CD4-positive, alpha-beta T cell treated with Interleukin-4 for 1 hour (primary cell): ENCODE results near the gene HBS1L.

Source experiments
- DNase-seq, 2 donors: peaks; one replicate each; pipeline ENCODE4 v3.0.0-alpha.2; 2020 to 2022

The HBS1L gene

DNA sequence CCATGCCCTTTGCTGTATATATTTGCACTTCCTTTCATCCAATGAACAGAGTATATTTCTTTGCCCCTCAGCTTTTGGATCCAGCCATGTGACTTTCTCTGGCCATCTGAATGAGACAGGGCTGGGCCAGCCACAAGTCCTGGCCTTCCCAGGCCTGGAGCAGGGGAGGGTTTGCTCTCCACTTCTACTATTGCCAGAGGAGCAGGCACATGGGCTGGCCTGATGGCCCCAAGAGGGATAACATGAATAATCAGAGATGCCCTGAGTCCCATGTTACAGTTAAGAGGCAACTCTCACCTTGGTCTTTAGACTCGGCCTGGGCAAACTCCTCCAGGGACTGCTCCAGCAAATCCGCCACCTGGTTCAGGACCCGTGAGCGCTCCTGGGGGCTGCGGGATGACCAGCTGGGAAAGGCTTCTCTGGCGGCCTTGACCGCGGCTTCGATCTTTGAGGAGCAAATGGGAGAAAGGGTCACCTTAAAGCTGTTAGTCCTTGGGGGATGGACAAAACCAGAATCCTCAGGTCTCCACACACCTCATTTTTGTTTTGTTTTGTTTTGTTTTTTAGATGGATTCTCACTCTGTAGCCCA, 111.0 kb downstream of the HBS1L start:
- no peak for DNase-seq

DNA sequence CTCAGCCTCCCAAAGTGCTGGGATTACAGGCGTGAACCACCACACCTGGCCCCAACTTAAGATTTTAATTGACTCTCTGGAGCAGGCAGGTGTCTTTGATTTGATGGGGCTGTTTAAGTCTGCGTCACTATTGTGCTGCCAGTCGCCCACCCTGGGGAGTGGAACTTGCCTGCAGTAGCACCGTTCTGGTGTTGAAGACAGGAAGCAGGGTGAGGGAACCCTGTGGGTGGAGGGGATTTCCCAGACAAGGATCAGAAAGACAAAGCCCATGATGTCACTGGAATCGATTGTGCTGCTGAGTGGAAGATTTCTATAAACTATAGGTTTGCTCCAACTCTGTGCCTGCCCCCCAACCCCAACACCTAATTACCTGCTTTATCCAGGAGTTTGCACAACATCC, 115.7 kb downstream of the HBS1L start:
- DNase-seq = peak; percentile 16 to 51

DNA sequence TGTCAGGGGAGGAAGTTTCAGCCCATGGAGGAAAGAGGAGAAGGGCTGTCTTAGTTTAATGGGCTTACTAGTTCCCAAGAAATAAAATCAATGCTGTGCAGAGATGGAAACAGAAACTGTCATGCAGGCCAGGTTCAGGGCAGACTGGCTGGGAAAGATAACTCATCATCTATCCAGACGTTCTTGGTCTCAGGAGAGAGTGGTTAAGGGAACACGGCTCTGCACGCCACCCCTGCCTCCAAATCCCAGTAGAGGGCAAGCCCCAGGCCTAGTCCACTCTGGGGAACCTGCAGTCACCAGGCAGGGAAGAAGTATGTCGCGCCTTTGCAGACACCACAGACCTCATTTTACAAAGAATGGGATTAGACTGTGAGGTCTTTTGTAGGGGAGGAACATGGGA, 117.2 kb downstream of the HBS1L start:
- DNase-seq = no peak

GRCh38 chr6:134936931-134937330, 117.7 kb downstream of the HBS1L start:
- no peak for DNase-seq

DNA sequence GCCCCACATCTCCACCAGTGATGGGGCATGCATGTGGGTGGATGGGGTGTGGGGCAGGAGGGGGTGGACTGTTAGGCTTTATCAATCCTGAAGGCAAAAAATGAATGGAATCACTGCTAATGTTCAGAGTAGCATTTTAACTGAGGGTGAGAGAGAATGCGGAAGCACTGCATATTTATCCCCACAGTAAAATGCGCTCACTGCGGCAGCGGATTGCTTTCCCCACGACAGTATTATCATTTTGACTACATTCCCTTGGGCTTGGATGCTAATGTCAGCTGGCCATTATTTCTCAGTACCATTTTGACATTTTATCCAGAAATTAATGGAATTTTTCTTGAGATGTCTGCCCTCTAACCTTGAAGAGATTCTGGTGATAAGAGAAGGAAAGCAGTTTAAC, 118.1 kb downstream of the HBS1L start:
- no peak for DNase-seq

DNA sequence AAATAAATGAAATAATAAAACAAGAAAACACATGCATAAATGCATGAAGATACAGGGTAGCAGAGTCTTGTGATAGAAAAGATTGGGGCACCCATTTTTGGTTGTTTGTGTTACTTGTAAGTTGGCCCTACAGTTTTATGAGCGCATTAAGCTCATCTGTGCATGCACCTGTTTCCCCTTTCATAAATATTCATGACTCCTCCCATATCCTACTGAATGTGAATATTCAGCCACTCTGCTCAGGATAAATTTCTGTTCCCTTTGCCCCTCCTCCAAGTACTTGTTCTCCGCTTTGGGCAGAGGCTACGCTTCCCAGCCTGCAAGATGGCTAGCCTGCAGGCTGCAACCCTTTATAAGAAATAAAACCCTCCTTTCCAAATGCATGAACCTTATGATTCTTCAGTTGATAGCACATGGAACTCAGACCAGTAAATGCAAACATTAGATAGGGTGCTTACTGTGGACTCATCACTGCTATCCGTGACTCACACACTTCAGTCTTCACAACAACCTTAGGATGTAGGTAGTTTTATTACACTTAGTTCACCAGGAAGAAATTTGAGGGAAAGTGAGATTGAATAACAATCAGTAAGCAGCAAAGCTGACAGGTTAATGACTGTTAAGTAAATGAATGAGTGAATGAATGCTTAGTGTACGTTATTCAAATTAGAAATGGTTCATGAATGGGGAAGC, 119.7 kb downstream of the HBS1L start:
- DNase-seq = no peak

- DNase-seq = no peak
Measured at GRCh38 chr6:134932535-134933470, 121.8 kb downstream of the HBS1L start.

GRCh38 chr6:134932098-134932497, 122.5 kb downstream of the HBS1L start:
- DNase-seq = no peak

- DNase-seq = no peak
Measured at GRCh38 chr6:134930463-134930862, 124.2 kb downstream of the HBS1L start.

- no peak for DNase-seq
Measured at GRCh38 chr6:134928151-134928900, 126.3 kb downstream of the HBS1L start.

DNA sequence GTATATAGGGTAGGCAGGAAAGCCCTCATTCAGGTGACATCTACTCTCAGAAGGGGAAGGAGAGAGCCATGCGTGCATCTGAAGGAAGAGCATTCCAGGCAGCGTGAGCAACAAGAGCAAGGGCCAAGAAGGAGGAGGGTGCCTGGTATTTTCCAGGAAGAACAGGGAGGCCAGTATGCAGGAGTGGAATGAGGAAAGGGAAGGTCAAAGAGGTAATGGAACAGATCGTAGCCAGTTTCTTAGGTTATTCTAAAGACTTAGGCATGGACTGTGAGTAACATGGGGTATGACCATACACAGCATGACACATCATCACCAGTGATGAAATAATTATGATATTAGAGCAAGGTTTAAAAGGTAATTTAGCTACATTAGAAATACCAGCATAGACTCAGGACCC, 128.8 kb downstream of the HBS1L start:
- DNase-seq = no peak

GRCh38 chr6:134921721-134922261, 132.8 kb downstream of the HBS1L start:
- DNase-seq = no peak

- DNase-seq = no peak
Measured at GRCh38 chr6:134921276-134921675, 133.3 kb downstream of the HBS1L start.

DNA sequence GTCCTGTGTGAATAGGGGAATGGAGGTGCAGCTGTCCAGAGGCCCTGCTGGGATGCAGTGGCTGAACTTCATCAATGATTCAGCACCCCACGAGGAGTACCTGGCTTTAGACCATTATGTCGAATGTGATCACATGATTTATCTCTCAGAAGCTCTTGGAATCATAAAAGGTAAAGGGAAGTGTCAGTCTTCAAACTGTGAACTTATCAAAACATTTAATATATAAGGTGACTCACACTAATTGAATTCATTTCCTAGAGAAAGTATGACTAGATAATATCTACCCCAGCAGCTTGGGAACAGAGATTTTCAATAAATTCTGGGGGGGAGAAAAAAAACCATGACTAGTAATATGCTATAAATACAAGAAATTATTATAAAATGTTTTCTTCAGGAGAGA, 134.2 kb downstream of the HBS1L start:
- no peak for DNase-seq

GRCh38 chr6:134918418-134918961, 136.1 kb downstream of the HBS1L start:
- no peak for DNase-seq

DNA sequence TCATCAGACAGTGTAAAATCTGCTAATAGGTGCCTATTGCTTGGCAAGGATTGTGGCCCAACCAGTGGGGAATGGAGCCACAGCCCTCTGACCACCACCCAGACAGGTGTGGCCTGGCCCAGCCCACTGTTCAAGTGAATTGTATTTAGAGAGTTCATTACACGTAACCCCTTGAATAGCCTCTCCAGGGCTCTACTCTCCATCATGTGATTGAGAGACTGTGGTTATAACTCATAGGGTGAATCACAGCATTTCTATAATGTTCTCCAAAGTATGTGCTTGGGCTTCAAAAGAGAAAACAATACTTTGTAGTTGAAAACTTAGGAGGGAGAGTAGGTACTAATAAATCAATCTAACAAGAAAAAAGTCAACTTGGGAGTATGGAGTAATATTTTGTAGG, 143.1 kb downstream of the HBS1L start:
- DNase-seq = no peak

DNA sequence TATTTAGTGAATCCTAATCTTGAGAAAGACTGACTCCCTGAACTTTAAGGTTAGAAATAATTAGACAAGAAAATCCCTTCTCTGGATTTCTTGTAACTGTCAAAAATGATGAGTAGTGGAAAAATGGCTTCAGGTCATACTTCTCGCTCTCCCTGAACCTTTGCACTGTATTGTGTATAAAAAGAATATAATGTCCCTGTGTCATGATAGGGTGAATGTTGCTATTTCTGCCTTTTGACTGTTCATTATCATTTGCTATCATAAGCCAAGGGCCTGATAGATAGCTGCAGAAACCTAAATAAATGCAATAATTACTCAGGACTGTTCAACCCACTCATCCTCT, 144.1 kb downstream of the HBS1L start:
- DNase-seq = no peak
